Chondrocyte (in vitro differentiated cells): ENCODE results near the gene SNX25. TPM values are rescaled to one million over a fixed set of nuclear protein-coding genes. Genes with fewer than 3 reads are reported as not detected.

Experiments
- DNase-seq: peaks from one replicate; pipeline ENCODE4 v3.0.0; 2021; ENCODE audit warnings: mixed read lengths, low spot score
- H3K27ac Mint-ChIP-seq: one replicate; pipeline ENCODE4 v1.8.0; 2021; ENCODE audit warnings: mild to moderate bottlenecking, moderate library complexity, mixed read lengths; ENCODE audit not compliant: unreplicated experiment
- H3K27me3 Mint-ChIP-seq: 2 replicates; pipeline ENCODE4 v1.8.0; 2021; ENCODE audit warnings: low read depth, mixed read lengths
- H3K36me3 Mint-ChIP-seq: 2 replicates; pipeline ENCODE4 v1.8.0; 2021; ENCODE audit warnings: low read depth, mixed read lengths
- H3K4me1 Mint-ChIP-seq: 2 replicates; pipeline ENCODE4 v1.8.0; 2021; ENCODE audit warnings: low read depth, mild to moderate bottlenecking, mixed read lengths
- H3K4me3 Mint-ChIP-seq: one replicate; pipeline ENCODE4 v1.8.0; 2021; ENCODE audit warnings: mild to moderate bottlenecking, moderate library complexity, mixed read lengths; ENCODE audit not compliant: unreplicated experiment
- H3K9me3 Mint-ChIP-seq: 2 replicates; pipeline ENCODE4 v1.8.0; 2021; ENCODE audit warnings: low read depth, mixed read lengths
- CTCF ChIP-seq: fragments of 200-600 bp; sonication (generic); IDR thresholded peaks from 2 replicates; pipeline ENCODE4 v1.5.0; 2021; ENCODE audit warnings: antibody characterized with exemption, mild to moderate bottlenecking, moderate library complexity
- total RNA-seq: library from RNA; stranded (reverse); gene quantifications from 3 replicates; pipeline ENCODE4 v1.2.1, GENCODE V29; 2021

Gene SNX25
- total RNA-seq, 1 donor from 2014 or later = 53.6 TPM

- DNase-seq = peak; percentile 99
- Mint-ChIP-seq H3K9me3 (peaks cover 3% of the 10 kb centered on the region), H3K4me1 (peaks cover 59% of the 10 kb centered on the region), H3K36me3 (peaks cover 12% of the 10 kb centered on the region), H3K27ac (peak overlapping the region; percentile 94), H3K4me3 (peak overlapping the region; percentile 92), H3K27me3 (no peaks in the 10 kb centered on the region)
- TF ChIP-seq CTCF = peak; percentile 31
These were observed 186.7 kb downstream of the SNX25 start for GRCh38 chr4:185395956-185396723.

GRCh38 chr4:185396724-185397385 lies 187.5 kb downstream of the SNX25 start, which contains the start of gene ANKRD37:
Gene ANKRD37 (plus strand): TSS chr4:185396841. CDS start chr4:185396924, 83 bp downstream.
- DNase-seq = no peak
- Mint-ChIP-seq H3K27ac (peak within 1 kb of the TSS; percentile 94), H3K36me3 (peaks cover 12% of the 10 kb centered on the region), H3K27me3 (no peaks in the 10 kb centered on the region), H3K4me3 (peak within 1 kb of the TSS; percentile 92), H3K9me3 (no peaks in the 10 kb centered on the region), H3K4me1 (peaks cover 61% of the 10 kb centered on the region)
- TF ChIP-seq CTCF = peak; percentile 35

GRCh38 chr4:185398618-185399017 lies 189.2 kb downstream of the SNX25 start:
- H3K4me3 Mint-ChIP-seq = peak overlapping the region; percentile 32
- peaks cover 59% of the 10 kb centered on the region for H3K4me1 Mint-ChIP-seq
- no peak overlapping the region for H3K27ac Mint-ChIP-seq
- no peak for TF ChIP-seq CTCF
- no peaks in the 10 kb centered on the region for H3K9me3 Mint-ChIP-seq
- H3K27me3 Mint-ChIP-seq = no peaks in the 10 kb centered on the region
- H3K36me3 Mint-ChIP-seq = peaks cover 18% of the 10 kb centered on the region
- DNase-seq = no peak

- peaks cover 19% of the 10 kb centered on the region for H3K36me3 Mint-ChIP-seq
- H3K27me3 Mint-ChIP-seq = no peaks in the 10 kb centered on the region
- no peak for DNase-seq
- peak overlapping the region; percentile 32 for H3K4me3 Mint-ChIP-seq
- H3K4me1 Mint-ChIP-seq = peaks cover 56% of the 10 kb centered on the region
- TF ChIP-seq CTCF = no peak
- peak overlapping the region; percentile 17 for H3K27ac Mint-ChIP-seq
- no peaks in the 10 kb centered on the region for H3K9me3 Mint-ChIP-seq
These were observed 190.1 kb downstream of the SNX25 start for GRCh38 chr4:185399466-185399865.

GRCh38 chr4:185404031-185404430 lies 194.6 kb downstream of the SNX25 start:
- Mint-ChIP-seq H3K4me3 (no peak overlapping the region), H3K36me3 (peaks cover 36% of the 10 kb centered on the region), H3K9me3 (no peaks in the 10 kb centered on the region), H3K27me3 (no peaks in the 10 kb centered on the region), H3K4me1 (peaks cover 21% of the 10 kb centered on the region), H3K27ac (peak overlapping the region; percentile 22)
- TF ChIP-seq CTCF = no peak
- DNase-seq = no peak
